GM21576 (cell line): ENCODE results near the gene DLG2.
"Not testable (repeated sequence)": the region's sequence is repeated elsewhere in the genome, so short reads cannot be mapped to it uniquely, and the experiment has no call there.

Experiments used
- ATAC-seq: cut with Tn5 transposase; IDR thresholded peaks from one replicate; pipeline ENCODE4 v1.9.1; 2021; ENCODE audit warnings: mild to moderate bottlenecking, moderate library complexity; ENCODE audit not compliant: unreplicated experiment

DLG2 gene

GRCh38 chr11:84806354-84806753, 820.8 kb downstream of the DLG2 start:
- no peak for ATAC-seq

DNA sequence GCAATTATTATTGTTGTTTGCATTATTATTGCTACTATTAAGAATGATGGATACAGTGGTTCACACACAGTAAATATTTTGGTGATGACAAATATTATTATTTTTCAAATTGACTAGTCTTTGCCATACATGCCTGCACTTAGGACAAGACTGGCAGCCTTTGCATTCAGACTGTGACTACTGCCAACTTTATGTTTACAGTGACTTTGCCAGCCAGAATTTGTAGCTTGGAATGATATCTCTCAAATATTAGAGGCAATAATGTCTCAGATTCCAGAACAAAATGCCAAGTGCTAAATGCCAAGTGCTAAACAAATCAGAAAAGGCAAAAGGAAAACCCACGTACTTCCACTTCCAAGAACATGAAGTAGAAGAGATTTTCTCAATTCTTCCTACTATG, 823.1 kb downstream of the DLG2 start:
- no peak for ATAC-seq

- no peak for ATAC-seq
Measured at GRCh38 chr11:84800755-84801346, 826.3 kb downstream of the DLG2 start.

GRCh38 chr11:84799112-84799511, 828.0 kb downstream of the DLG2 start:
- no peak for ATAC-seq

DNA sequence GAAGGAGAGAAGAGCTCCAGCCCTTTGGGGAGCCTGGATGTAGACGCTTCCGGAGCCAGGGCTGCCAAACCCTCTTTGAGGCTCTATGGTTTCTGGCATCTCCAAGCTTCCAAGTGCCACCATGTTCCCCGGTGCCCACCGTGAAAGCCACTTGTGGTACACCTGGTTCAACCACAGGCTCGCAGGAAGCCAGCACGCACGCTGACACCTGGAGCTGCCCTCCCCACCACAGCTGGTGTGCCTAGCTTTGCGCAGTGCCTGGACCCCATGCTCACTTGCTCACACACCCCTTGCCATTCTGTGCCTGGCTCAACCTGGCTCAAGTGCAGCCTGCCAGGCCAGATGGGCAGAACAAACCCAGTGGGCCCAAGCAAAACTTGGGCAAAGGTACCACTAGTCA, 831.4 kb downstream of the DLG2 start:
- ATAC-seq, result no peak

GRCh38 chr11:84794663-84795443, 832.3 kb downstream of the DLG2 start:
- ATAC-seq, result no peak

GRCh38 chr11:84793318-84793717, 833.8 kb downstream of the DLG2 start:
- no peak for ATAC-seq

DNA sequence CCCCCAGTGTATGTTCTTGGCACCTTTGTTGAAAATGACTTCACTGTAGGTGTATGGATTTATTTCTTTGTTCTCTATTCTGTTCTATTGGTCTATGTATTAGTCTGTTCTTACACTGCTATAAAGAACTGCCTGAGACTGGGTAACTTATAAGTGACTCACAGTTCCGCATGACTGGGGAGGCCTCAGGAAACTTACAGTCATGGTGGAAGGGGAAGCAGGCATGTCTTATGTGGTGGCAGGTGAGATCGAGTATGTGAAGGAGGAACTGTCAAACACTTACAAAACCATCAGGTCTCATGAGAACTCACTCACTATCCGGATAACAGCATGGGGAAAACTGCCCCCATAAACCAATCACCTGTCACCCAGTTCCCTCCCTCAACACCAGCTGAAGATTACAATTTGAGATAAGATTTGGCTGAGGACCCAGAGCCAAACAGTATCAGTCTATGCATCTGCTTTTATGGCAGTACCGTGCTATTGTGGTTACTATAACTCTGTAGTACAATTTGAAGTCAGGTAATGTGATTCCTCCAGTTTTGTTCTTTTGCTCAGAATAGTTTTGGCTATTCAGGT, 836.2 kb downstream of the DLG2 start:
- ATAC-seq, result no peak

- ATAC-seq, result no peak
Measured at GRCh38 chr11:84788220-84788619, 838.9 kb downstream of the DLG2 start.

- ATAC-seq, result not testable (repeated sequence)
Measured at GRCh38 chr11:84784158-84784557, 843.0 kb downstream of the DLG2 start.

GRCh38 chr11:84780689-84781293, 846.4 kb downstream of the DLG2 start:
- ATAC-seq, result peak; percentile 59

DNA sequence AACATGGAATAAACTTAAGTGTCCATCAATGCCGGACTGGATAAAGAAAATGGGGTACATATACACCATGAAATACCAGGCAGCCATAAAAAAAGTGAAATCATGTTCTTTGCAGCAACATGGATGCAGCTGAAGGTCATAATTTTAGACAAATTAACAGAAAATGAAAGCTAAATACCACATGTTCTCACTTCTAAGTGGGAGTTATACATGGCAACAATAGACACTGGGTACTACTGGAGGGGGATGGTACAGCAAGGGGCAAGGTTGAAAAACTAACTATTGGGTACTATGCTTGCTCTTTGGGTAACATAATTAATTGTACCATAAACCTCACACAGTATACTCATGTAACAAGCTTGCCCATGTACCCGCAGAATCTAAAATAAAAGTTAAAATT, 851.6 kb downstream of the DLG2 start:
- no peak for ATAC-seq

DNA sequence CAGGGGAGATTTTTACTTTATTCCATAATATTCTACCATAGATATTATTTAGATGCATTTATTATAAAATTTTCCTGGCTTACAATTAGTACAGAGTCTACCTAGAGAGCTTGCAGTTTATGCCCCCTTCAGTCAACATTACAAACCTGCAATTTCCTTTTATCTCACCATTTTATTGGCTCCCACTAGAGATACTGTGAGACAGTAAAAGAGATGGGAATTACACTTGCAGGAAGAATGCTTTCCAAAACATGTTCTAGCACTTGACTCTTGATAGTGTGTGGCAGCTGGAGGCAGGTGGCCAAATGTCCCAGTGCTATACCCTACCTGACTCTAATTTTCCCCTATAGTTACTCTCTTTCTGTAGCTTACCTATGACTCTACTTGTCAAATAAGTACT, 863.2 kb downstream of the DLG2 start:
- ATAC-seq, result no peak

DNA sequence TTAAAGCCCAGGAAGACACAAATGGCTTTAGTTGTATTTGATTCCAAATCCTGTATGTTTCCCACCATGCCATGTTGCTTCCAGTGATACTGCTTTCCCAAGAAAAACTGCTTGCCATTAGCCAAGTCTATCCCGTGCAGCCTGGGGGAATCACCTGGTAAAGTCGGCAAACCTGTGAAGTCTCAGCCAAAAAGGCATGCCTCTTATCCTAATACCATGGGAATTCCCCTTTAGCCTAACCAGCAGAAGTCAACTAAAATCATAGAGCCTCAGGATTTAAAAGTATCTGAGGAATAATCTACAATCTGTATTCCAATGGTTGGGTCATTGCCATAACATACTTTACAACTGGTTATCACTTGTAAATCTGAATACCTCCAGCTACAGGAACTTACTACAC, 869.4 kb downstream of the DLG2 start:
- ATAC-seq, result no peak

- ATAC-seq, result no peak
Measured at GRCh38 chr11:84751371-84751770, 875.8 kb downstream of the DLG2 start.

DNA sequence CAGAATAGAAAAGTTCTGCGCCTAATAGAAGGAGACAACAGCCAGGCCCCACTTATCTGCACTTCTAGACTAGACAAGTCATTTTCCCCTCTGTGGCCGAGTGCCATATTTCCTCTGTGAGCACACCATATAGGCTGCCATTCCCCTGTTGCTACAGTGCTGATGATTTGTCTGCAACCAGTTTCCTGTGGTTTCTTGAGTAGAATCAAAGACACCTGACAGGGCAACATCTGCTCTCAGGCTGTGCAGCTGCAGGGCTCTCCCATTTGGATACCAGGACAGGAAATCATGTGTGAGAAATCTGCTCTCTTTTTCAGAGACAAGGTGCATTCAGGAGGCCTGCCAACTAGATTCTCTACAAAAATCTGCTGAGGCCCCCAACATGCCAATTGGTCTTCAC, 879.3 kb downstream of the DLG2 start:
- no peak for ATAC-seq

DNA sequence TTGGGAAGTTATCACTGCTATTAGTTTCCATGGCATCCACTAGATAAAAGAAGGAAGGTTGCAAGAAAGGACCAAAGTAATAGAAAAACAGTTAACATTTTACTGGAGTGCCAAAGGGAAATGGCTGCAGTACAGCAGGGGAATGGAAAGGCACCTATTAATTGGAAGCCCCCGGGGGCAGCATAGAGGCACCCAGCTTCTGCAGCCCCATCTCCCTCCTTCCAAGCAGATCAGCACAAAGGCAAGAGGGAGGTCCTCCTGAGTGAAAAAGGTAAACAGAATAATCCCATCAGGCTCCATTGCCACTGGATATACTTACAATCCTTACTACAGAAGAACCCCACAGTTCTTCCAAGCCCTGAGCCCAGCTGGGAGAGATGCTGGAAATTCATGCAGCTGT, 887.1 kb downstream of the DLG2 start:
- no peak for ATAC-seq

DNA sequence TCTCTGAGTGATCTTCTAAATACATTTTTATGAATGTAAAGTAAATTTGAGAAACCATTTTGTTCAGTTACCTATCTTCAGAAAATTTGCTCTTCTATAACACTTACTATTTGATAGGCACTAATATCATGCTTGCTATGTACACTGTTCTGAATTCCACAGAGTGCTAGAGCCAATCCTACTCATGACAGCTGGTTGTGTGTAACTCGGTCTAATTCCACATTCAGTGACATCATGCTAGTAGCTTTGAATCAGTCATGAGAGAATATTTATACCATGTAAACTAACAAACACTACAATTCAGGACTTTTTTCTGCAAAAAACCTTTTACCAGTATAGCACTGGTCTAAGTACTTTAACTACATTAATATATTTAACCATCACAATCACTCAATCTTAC, 902.9 kb downstream of the DLG2 start:
- ATAC-seq, result no peak

- ATAC-seq, result no peak
Measured at GRCh38 chr11:84722583-84723108, 904.5 kb downstream of the DLG2 start.

DNA sequence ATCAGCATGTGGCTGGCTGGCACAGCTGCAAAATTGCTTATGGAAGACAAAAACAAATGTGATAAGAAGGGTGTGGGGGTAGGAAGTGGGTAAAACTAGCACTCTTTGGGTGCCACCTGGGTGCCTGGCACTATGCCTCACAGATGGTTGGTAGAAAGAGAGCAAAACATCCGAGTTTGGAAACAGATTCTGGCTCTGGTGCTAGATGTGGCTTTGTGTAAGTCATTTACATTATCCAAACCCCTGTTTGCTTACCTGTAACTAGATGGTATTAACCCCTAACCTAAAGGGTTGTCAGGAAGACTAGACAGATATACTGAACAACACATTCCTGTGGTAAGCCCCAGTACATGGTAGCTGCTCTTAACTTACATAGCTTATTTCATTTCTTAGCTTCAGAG, 905.6 kb downstream of the DLG2 start:
- ATAC-seq, result no peak

DNA sequence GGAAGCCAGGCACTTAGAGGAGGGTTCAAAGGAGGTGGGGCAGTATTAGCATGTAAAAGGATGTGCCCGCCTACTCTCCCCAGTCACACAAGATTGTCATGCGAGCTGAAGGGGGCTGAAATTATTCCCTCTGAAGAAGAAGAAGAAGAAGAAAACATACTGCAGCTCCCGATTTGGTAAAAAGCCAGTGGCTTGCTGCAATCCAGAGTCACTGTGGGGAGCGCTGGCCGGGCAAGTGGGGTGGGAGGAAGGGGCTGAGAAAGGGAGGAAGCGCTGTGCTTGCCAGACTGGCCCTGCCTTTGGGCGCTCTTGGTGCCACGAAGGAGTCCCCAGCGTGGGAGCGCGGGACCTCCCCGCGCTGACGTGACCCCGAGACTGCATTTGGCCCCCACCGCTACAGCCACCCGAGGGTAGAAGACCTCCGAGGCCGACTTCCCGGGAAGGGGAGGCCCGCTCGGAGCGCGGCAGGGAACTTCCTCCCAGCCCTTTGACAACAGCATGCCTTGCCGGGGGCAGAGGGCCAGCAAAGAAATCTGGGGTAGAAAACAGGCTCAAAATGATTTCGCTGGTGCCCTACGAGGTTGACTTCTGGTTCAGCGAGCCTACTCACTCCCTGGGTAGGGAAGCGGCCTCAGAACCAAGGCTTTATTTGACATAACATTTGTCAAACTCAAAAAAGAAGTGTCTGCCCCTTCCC, 906.3 kb downstream of the DLG2 start:
- ATAC-seq, result no peak
